ENCODE measurements around the gene ADORA3.

Gene ADORA3

GRCh38 chr1:111503585-111504060 lies at the start of gene ADORA3, which contains the start of gene TMIGD3:
ADORA3 (minus strand) TSS chr1:111503633; CDS start chr1:111503354, 279 bp downstream.
TMIGD3 (minus strand) TSS chr1:111503633; CDS start chr1:111503354, 279 bp downstream.
- in situ Hi-C loops (cut with HindIII; ENCODE audit: low sequenced_read_pairs): no loop called here

GRCh38 chr1:111553196-111553595 lies 49.8 kb upstream of the ADORA3 start:
- in situ Hi-C loops (cut with HindIII; ENCODE audit: low sequenced_read_pairs): no loop called here

- in situ Hi-C loops (cut with HindIII; ENCODE audit: low sequenced_read_pairs): no loop called here
Observed at GRCh38 chr1:111552587-111552986, 49.2 kb upstream of the ADORA3 start.

- in situ Hi-C loops (cut with HindIII; ENCODE audit: low sequenced_read_pairs): no loop called here
Observed at GRCh38 chr1:111551623-111552411, 48.4 kb upstream of the ADORA3 start.

GRCh38 chr1:111547786-111548185 lies 44.4 kb upstream of the ADORA3 start:
- in situ Hi-C loops (cut with HindIII; ENCODE audit: low sequenced_read_pairs): loop anchor here (10.0 to 25.0 kb wide), 2 partner anchors 53 to 90 kb away; no protein-coding TSS in a partner anchor

- in situ Hi-C loops (cut with HindIII; ENCODE audit: low sequenced_read_pairs): loop anchor here (10.0 to 25.0 kb wide), 2 partner anchors 47 to 95 kb away; no protein-coding TSS in a partner anchor
Observed at GRCh38 chr1:111542187-111542586, 38.8 kb upstream of the ADORA3 start.

- in situ Hi-C loops (cut with HindIII; ENCODE audit: low sequenced_read_pairs): loop anchor here (10.0 to 25.0 kb wide), 2 partner anchors 47 to 96 kb away; no protein-coding TSS in a partner anchor
Observed at GRCh38 chr1:111541721-111542120, 38.3 kb upstream of the ADORA3 start.

- in situ Hi-C loops (cut with HindIII; ENCODE audit: low sequenced_read_pairs): loop anchor here (10.0 to 25.0 kb wide), 2 partner anchors 46 to 96 kb away; no protein-coding TSS in a partner anchor
Observed at GRCh38 chr1:111540928-111541327, 37.5 kb upstream of the ADORA3 start.

GRCh38 chr1:111538343-111539025 lies 35.1 kb upstream of the ADORA3 start:
- in situ Hi-C loops (cut with HindIII; ENCODE audit: low sequenced_read_pairs): loop anchor here (25.0 kb wide), 1 partner anchor 99 kb away; no protein-coding TSS in a partner anchor

GRCh38 chr1:111535256-111536191 lies 32.1 kb upstream of the ADORA3 start:
- in situ Hi-C loops (cut with HindIII; ENCODE audit: low sequenced_read_pairs): loop anchor here (25.0 kb wide), 1 partner anchor 102 kb away; no protein-coding TSS in a partner anchor

- in situ Hi-C loops (cut with HindIII; ENCODE audit: low sequenced_read_pairs): no loop called here
Observed at GRCh38 chr1:111520053-111520452, 16.6 kb upstream of the ADORA3 start.

GRCh38 chr1:111517469-111518225 lies 14.2 kb upstream of the ADORA3 start:
- in situ Hi-C loops (cut with HindIII; ENCODE audit: low sequenced_read_pairs): no loop called here

GRCh38 chr1:111516005-111516535 lies 12.6 kb upstream of the ADORA3 start:
- in situ Hi-C loops (cut with HindIII; ENCODE audit: low sequenced_read_pairs): no loop called here

- in situ Hi-C loops (cut with HindIII; ENCODE audit: low sequenced_read_pairs): no loop called here
Observed at GRCh38 chr1:111515291-111516004, 12.0 kb upstream of the ADORA3 start.

- in situ Hi-C loops (cut with HindIII; ENCODE audit: low sequenced_read_pairs): no loop called here
Observed at GRCh38 chr1:111513410-111514020, 10.1 kb upstream of the ADORA3 start.

GRCh38 chr1:111512931-111513330 lies 9.5 kb upstream of the ADORA3 start:
- in situ Hi-C loops (cut with HindIII; ENCODE audit: low sequenced_read_pairs): no loop called here

- in situ Hi-C loops (cut with HindIII; ENCODE audit: low sequenced_read_pairs): no loop called here
Observed at GRCh38 chr1:111512132-111512889, 8.9 kb upstream of the ADORA3 start.

GRCh38 chr1:111511370-111511769 lies 7.9 kb upstream of the ADORA3 start:
- in situ Hi-C loops (cut with HindIII; ENCODE audit: low sequenced_read_pairs): no loop called here

Measured in DLD1 (cell line).